ENCODE measurements around the gene KIF3B.
"Not testable (repeated sequence)": the region's sequence is repeated elsewhere in the genome, so short reads cannot be mapped to it uniquely, and the experiment has no call there.

The KIF3B gene

DNA sequence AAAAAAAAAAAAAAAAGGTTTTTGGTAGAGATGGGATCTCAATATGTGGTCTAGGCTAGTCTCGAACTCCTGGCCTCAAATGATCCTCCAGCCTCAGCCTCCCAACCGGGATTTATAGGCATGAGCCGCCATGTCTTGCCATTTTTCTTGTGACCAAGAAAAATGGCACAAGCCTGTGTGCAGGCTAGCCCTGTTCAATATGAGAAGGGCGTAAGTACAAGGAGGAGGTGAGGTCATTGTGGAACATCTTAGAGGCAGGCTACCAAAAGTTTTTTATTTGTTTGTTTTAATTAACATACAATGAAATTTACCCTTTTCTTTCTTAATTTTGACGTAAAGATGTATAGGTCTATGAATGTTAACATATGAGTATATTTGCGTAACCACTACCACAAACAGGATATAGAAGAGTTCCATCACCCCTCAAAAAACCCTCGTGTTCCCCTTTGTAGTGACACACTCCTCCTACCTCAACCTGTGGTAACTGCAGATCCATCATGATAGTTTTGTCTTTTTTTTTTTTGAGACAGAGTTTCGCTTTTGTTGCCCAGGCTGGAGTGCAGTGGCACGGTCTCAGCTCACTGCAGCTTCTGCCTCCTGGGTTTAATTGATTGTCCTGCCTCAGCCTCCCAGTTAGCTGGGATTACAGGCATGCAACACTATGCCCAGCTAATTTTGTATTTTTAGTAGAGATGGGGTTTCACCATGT is 28.3 kb upstream of the KIF3B start:
- DNase-seq = no peak

GRCh38 chr20:32251470-32251869 is 26.0 kb upstream of the KIF3B start:
- no peak for DNase-seq

GRCh38 chr20:32252189-32252588 is 25.3 kb upstream of the KIF3B start:
- DNase-seq = no peak

DNA sequence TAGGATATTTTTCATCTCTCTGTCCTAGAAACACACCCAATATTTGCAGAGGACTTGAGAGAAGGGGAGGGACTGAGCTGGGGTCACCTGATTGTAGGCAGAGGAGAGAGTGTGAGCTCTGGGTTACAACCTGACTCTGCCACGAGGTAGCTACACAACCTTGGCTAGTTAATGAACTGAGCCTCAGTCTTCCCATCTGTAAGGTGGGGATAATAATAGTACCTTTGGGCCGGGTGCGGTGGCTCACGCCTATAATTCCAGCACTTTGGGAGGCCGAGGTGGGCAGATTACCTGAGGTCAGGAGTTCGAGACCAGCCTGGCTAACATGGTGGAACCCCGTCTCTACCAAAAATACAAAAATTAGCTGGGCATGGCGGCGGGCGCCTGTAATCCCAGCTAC is 16.5 kb upstream of the KIF3B start:
- DNase-seq = not testable (repeated sequence)

DNA sequence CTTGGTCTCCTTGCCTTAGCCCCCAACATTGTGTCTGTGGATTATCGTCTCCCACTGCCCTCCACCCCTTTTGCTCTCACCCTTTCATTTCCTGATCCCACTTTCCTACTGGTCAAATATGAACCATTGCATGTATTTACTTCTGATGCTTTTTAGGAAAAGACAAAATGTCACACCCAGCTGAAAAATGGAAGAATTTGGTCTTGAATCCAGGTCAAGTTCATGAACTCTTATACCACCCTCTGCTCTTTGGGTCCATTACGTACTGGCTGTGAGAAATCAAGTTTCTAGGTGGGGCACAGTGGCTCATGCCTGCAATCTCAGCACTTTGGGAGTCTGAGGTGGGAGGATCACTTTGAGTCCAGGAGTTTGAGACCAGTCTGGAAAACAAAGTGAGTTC is 15.8 kb upstream of the KIF3B start:
- DNase-seq = no peak

- no peak for DNase-seq
Measured at GRCh38 chr20:32263398-32263954, 14.0 kb upstream of the KIF3B start.

DNA sequence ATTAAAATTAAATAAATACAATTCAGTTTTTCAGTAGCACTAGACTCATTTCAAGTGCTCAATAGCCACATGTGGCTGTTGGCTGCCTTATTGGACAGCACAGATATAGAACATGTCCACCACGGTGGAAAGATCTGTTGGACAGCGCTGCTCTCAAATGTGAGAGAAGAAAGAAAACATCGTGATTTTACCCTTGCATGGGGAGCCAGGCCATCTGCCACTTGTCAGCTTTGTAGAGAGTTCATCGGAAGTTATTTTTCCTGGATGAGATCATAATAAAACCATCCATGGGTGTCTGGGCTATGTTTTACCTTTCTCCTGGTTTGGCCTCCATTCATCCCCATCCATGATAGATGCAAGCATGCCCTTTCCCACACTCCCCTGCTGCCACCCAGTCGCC is 5.8 kb upstream of the KIF3B start:
- peak in 1 of 2 experiments; percentile 53 for DNase-seq

- DNase-seq = no peak
Measured at GRCh38 chr20:32274359-32274758, 3.1 kb upstream of the KIF3B start.

GRCh38 chr20:32275163-32275562 is 2.3 kb upstream of the KIF3B start:
- DNase-seq = not testable (repeated sequence)

- DNase-seq = no peak
Measured at GRCh38 chr20:32278199-32278643, 770 bp downstream of the KIF3B start.

DNA sequence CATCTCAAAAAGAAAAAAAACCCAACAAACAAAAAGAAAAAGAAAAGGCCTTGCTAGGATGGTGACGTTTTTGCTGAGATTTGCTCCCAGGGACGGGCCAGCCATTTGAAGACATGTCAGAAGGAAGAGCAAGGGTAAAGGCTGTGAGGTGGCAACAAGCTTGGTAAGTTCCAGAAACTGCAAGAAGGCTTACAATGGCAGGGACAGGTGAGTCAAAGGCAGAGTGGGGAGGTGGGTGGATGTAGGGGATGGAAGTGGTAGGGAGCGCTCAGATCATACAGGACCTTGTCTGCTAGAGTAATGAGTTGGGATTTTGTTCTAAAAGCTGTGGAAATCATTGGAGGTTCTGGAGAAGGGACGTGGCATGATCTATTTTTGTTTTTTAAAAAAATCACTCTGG is 4.3 kb downstream of the KIF3B start:
- DNase-seq = no peak

DNA sequence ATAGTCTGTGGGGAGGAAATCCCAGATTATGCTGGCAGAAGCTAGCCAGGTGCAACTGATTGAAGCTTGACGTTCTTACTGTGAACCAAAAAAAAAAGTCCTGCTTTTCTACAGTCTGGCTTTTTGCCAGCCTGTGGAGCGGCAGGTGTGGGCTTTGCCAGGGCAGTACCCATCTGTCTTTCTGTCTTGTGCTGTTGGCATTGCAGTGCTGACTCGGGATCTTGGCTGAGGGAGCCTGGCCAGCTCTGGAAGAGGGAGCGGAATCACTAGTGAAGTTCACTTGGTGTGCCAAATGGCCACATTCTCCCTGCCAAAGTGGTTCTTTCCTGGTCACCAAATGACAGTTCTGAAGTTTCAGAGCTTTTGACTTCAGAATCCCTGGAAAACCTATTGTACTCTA is 5.0 kb downstream of the KIF3B start:
- DNase-seq = peak; percentile 74 to 94

GRCh38 chr20:32285082-32285620 is 7.7 kb downstream of the KIF3B start:
- DNase-seq = no peak

DNA sequence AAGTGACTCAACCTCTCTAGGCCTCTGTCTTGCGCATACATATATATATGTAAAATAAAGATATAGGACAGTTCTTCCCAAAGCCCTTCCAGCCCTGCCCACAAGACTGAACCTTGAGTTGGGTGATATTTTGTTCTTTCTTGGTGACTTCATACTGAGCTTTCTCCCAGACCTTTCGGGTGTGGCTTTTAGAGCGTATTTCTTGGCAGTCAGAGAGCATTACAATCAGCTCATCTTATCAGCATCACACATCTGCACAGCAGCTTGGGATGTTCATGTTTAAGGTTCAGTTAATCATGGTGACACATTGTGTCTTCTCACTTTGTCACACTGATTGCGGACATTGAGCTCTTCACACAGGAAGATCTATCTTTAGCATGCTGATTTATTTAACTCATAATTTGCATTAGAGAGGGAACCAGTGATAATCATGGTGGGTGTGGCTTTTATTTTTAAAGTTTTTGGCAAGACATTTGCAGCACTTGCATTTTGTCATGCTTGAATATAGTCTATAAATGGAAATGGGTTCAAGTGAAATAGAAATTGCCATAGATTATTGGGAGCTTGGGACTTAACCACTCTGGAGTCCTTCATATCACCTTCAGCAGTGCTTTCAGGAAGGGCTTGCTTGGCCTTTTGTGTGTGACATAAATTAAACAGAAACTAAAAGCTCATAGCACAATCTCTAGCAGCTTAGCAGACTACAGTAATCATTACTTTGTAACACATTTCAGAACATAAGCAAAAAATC is 8.3 kb downstream of the KIF3B start:
- DNase-seq = no peak

DNA sequence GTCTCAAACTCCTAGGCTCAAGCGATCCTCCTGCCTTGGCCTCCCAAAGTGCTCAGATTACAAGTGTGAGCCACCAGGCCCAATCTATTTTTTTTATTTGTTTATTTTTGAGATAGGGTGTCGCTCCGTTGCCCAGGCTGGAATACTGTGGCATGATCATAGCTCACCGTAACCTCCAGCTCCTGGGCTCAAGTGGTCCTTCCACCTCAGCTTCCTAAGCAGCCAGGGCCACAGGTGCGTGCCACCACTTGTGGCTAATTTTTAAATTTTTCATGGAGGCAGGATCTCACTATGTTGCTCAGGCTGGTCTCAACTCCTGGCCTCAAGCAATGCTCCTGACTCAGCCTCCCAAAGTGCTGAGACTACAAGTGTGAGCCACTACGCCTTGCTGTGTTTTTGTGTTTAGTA is 9.8 kb downstream of the KIF3B start:
- DNase-seq = no peak

DNA sequence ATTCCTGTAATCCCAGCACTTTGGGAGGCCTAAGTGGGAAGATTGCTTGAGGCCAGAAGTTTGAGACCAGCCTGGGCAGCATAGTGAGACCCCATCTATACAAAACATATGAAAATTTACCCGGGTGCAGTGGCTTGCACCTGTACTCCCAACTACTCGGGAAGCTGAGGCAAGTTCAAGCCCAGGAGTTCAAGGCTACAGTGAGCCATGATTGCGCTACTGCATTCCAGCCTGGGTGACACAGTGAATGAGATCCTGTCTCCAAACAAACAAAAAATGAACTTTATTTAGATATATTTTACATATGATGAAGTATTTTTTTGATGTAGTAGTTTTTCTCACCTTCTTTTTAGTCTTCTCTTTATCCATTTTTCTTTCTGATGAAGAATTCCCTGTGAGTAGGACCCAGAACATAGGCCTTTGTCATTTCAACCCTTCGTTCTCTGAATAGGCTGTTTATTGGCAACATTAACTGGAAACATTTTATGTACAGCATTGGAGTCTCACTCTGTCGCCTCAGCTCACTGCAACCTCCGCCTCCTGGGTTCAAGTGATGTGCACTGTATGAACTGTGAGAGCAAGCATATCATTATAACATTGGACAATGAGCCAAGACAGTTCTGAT is 10.9 kb downstream of the KIF3B start:
- no peak for DNase-seq

GRCh38 chr20:32289299-32289660 is 11.8 kb downstream of the KIF3B start:
- not testable (repeated sequence) for DNase-seq

GRCh38 chr20:32289661-32290431 is 12.4 kb downstream of the KIF3B start:
- DNase-seq = no peak

DNA sequence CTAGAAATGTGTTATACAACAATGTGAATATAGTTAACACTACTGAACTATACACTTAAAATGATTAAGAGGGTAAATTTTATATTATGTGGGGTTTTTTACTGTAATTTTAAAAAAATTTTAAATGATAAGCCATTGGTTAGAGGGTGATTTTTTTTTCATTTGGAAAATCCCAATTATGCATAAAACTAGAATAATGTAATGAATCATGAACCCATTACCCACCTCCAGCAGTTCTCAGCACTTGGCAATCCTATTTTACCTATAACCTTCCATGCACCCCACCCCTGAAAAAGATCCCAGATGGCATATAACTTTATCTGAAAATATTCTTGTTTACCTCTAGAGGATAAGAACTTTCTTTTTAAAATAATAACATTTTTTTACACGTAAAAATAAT is 13.7 kb downstream of the KIF3B start:
- DNase-seq = no peak

DNA sequence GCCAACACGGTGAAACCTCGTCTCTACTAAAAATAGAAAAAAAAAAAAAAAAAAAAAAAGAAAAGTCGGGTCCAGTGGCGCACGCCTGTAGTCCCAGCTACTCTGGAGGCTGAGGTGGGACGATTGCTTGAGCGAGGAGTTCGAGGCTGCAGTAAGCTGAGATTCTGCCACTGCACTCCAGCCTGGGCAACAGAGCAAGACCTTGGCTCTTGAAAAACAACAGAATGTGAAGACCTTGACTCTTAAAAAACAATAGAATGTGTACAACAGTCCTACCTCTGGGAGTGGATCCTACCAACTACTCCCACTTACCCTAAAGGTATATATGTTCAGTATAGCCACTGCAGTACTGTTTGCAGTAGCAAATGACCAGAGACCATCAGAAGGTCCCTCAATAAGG is 15.1 kb downstream of the KIF3B start:
- DNase-seq = no peak

DNA sequence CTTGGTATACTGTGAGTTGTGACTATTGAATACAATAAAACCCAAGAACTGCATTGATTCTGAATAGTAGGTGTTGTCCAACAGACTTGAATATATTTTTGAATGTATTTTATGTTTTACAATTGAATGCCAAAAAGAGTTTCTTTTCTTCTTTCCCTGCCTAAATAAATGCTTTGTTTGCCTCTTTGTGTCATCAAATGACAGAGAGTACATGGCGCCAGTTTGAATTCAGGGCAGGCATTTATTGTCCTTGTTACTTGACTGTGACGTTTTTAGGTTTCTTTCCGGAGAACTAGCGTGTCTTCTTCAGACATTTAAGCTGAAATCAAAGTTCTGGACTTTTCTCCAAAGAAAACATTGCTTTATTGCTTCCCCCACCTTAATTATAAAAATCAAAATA is 16.6 kb downstream of the KIF3B start:
- DNase-seq = no peak

GRCh38 chr20:32296412-32296811 is 19.0 kb downstream of the KIF3B start:
- no peak for DNase-seq

Measured in NCI-H446 (cell line).